ENCODE data around the gene DNAJC25.
"Not testable (repeated sequence)": the region's sequence is repeated elsewhere in the genome, so short reads cannot be mapped to it uniquely, and the experiment has no call there.

DNAJC25 gene

DNA sequence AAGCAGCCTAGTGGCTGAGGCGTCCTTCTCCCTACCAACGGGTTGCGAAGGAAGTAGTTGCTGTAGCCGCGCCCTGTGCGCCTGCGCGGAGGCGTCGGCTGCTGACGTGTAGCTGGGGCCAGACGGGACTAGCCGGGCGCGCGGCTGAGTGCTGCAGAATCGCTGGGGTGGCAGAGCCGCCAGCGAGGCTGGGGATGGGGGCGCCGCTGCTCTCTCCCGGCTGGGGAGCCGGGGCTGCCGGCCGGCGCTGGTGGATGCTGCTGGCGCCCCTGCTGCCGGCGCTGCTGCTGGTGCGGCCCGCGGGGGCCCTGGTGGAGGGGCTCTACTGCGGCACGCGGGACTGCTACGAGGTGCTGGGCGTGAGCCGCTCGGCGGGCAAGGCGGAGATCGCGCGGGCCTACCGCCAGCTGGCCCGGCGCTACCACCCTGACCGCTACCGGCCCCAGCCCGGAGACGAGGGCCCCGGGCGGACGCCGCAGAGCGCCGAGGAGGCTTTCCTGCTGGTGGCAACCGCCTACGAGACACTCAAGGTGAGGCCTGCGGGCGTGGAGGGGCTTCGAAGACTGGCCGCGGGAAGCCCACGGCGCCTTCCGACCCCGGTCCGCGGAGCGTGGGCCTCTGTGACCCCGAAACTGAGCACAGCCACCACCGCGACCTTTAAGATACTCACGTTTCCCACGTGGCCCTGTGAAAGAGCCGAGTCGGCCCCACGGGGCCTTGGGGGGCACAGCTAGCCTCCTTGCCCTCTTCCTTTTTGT lies at the start of gene DNAJC25:
Gene DNAJC25 (plus strand): TSS at position 121 of the 758 bp plus-strand sequence. CDS start 74 bp downstream, at position 195.
- peak; percentile 99 for DNase-seq

DNA sequence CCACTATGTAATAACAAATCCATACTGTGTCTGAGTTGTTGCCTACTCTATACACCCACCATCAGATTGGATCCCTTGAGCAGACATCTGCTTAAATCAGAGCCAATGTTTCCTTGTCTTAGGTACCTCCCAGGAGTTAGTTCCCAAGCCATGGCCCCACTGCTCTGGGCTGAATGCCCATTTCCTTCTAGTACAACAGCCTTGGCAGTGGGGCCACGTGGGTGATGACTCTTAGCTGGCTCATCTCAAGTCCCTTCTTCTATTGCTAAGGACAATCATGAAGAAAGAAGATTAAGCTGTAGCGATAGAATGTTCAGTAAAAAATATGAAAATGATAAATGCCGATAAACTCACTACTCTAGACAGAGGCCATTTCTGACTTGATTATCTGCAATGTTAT lies 48.2 kb upstream of the DNAJC25 start:
- peak; percentile 60 for DNase-seq

GRCh38 chr9:111586378-111586777 lies 44.8 kb upstream of the DNAJC25 start:
- no peak for DNase-seq

DNA sequence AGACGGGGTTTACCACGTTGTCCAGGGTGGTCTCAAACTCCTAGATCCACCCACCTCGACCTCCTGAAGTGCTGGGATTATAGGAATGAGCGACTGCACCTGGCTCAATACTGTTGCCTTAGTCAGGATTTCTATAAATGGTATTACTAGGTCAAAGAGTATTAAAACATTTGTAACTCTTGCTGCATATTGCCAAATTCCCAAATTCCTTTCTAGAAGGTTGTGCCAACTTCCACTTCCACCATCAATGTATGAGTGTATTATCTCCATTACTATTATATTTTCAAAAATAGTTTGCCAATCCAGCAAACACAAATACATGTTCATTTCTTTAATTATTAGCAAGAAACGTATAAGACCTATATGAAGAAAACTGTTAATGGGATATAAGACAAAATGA lies 42.3 kb upstream of the DNAJC25 start:
- DNase-seq, result no peak

DNA sequence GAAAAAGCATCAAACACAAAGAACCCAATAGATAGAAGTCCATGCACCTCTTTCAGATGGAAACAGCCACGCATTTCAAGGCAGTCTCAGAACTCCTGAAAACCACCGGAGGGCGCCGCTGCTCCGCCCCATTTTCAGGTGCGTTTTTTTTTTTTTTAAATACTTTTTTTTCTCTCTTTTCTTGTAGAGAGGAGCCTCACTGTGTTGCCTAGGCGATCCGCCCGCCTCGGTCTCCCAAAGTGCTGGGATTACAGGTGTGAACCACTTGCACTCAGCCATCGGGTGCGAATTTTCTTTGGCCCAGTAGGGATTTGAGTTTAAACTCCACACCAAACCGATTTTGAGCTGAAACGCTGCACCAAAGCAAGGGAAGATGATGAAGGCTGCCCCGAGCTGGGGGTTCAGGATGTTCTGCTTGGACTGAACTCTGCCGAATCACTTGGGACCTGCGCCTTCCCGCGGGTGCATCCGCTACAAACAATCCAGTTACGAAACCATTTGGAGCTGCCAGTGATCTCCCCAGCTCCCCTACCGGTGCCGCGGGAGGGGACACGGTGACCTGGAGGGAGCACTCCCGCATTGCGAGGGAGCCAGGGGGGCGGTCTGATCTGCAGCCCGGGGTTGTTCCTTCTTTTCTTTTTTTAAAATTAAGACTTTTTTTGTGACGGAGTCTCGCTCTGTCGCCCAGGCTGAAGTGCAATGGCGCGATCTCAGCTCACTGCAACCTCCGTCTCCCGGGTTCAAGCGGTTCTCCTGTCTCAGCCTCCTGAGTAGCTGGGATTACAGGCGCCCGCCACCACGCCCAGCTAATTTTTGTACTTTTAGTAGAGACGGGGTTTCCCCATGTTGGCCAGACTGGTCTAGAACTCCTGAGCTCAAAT lies 33.0 kb upstream of the DNAJC25 start:
- DNase-seq, result peak; percentile 64

DNA sequence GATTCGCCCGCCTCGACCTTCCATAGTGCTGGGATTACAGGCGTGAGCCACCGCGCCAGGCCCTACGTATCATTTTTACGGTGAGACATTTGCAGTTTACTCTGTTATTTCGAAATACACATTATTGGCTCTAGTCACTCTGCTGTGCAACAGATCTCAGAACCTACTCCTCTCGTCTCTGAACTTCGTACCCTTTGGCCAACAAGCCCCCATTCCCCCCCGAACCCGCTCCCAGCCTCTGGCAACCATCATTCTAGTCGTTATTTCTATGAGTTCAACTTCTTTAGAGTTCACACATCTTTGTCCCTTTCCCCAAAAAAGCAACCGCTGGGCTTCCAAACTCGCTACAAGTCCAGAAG lies 32.4 kb upstream of the DNAJC25 start:
- peak; percentile 39 for DNase-seq

DNA sequence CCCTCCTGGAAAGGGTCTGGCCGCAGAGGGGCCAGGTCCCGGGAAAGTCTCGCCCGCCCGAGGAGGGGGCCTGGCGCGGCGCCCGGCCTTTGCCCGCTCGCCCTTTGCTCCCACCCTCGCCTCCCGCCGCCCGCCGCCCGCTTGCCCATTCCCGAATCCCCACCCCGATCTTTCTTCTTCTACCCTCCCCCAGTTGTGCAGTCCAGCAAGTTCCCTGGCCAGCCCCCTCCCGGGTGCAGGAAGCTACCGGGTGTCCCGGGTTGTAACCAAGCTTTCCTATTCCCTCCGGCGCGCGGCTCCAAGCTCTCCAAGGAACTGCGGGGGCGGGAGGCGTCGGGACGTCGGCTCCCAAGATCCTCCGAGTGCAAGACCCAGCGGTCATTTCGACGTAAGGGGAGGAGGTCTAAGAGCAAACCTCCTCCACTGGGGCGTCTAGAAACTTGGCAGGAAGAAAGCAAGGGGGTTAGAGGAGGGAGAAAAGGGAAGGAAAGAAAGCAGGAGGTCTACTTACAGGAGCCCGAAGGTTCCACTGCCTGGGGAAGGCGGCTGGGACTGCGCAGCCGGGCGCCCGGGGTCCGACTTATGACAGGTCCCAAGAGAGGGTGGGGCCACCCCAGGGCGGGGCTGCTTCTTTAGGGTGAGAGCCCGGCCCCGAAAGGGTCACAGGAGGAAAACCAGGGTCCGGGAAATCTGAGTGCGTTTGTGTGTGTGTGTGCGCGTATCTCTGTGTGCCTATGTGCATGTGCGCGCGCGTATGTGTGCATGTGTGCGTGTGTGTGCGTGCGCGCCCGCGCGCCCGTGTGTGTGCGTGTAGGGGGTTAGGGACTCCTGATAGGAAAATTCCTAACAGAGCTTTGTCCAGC lies 31.8 kb upstream of the DNAJC25 start, which contains the start of gene PTGR1:
Gene PTGR1 (minus strand): TSS at position 556 of the 863 bp plus-strand sequence. CDS start 2,225 bp downstream, outside the sequence.
- peak; percentile 90 for DNase-seq

- no peak for DNase-seq
Observed at GRCh38 chr9:111599955-111600343, 31.2 kb upstream of the DNAJC25 start.

- peak; percentile 45 for DNase-seq
Observed at GRCh38 chr9:111601237-111602018, 29.7 kb upstream of the DNAJC25 start.

- no peak for DNase-seq
Observed at GRCh38 chr9:111603041-111603440, 28.1 kb upstream of the DNAJC25 start.

- DNase-seq, result no peak
Observed at GRCh38 chr9:111604054-111604615, 27.0 kb upstream of the DNAJC25 start.

- DNase-seq, result no peak
Observed at GRCh38 chr9:111605041-111605559, 26.0 kb upstream of the DNAJC25 start.

GRCh38 chr9:111610149-111610548 lies 21.0 kb upstream of the DNAJC25 start:
- DNase-seq, result no peak

GRCh38 chr9:111610845-111611244 lies 20.3 kb upstream of the DNAJC25 start:
- no peak for DNase-seq

GRCh38 chr9:111613436-111614040 lies 17.6 kb upstream of the DNAJC25 start:
- DNase-seq, result no peak

GRCh38 chr9:111615928-111616327 lies 15.2 kb upstream of the DNAJC25 start:
- DNase-seq, result no peak

- DNase-seq, result not testable (repeated sequence)
Observed at GRCh38 chr9:111617349-111617748, 13.8 kb upstream of the DNAJC25 start.

DNA sequence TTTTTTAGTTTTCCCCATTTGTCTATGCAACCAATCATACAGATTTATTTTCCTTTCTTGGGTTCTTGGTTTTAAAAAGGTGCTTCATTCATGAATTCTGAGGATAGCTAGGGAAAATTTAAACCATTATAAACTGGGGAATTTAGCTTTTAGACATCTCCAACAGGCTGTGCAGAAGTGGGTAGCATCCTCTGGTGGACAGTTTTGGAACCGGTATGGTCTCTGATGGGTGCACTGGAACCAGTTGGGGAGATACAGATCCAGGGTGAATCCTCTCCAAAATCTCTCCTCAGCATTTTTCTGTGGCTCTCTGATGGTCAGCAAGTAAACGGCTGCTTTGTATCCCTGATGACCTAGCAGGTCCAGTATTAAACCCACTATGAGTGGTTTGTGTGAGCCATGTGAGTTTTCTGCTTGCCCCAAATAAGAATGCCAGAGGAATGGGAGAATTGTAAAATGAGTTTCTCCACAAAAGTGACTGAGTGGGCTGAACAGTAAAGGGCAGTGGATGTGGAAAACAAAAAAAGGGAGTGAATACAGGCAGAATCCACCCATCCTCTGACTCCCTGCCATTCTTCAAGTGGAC lies 9.1 kb upstream of the DNAJC25 start:
- peak; percentile 41 for DNase-seq

GRCh38 chr9:111622626-111623025 lies 8.5 kb upstream of the DNAJC25 start:
- peak; percentile 89 for DNase-seq

DNA sequence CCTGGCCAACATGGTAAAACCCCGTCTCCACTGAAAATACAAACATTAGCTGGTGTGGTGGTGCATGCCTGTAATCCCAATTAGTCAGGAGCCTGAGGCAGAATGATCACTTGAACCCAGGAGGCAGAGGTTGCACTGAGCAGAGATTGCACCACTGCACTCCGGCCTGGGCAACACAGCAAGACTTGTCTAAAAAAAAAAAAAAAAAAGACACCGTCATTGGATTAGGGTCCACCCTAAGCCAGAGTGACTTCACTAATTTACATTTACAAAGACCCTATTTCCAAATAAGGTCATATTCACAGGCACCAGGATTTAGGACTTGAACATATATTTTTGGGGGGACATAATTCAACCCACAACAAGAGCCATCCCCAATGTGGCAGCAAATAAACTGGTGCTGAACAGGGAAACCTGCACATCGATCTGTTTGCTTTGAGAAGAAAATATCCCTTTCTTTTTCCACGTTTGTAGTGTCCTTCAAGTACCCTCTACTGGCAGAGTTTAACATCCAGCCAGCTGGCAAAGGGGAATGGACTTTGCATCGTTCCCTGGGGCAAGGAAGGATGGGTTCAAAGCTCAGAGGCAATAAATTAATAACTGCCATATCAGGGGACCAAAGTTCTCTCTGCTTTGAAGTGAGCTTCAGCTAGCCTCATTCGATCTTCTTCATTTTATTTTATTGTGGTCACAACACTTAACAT lies 3.7 kb upstream of the DNAJC25 start:
- no peak for DNase-seq
